Activated naive CD4-positive, alpha-beta T cell treated with anti-CD3 and anti-CD28 coated beads, Interleukin-2, amount 10 ng/mL, durations not matched to agents 7 days and 5 days (primary cell): ENCODE measurements around the gene WDFY1.

Source experiments
- CTCF ChIA-PET: fragments of 350-600 bp; sonication (Branson Sonifier 250); formaldehyde crosslinking; loops from one replicate; lab custom pipeline; 2021; ENCODE audit warnings: antibody characterized with exemption; lab: Charles Lee
- DNase-seq: peaks from one replicate; pipeline ENCODE4 v3.0.0-alpha.2; 2020
- H3K27ac Mint-ChIP-seq: one replicate; pipeline ENCODE4 v1.8.0; 2021; ENCODE audit warnings: mild to moderate bottlenecking, moderate library complexity, mixed read lengths
- H3K27me3 Mint-ChIP-seq: one replicate; pipeline ENCODE4 v1.8.0; 2021; ENCODE audit warnings: mild to moderate bottlenecking, mixed read lengths
- H3K36me3 Mint-ChIP-seq: one replicate; pipeline ENCODE4 v1.8.0; 2021; ENCODE audit warnings: mixed read lengths
- H3K4me1 Mint-ChIP-seq: one replicate; pipeline ENCODE4 v1.8.0; 2021; ENCODE audit warnings: mixed read lengths
- H3K4me3 Mint-ChIP-seq: one replicate; pipeline ENCODE4 v1.8.0; 2021; ENCODE audit warnings: mild to moderate bottlenecking, moderate library complexity, mixed read lengths
- H3K9me3 Mint-ChIP-seq: one replicate; pipeline ENCODE4 v1.8.0; 2021; ENCODE audit warnings: mixed read lengths

Gene WDFY1, protein sequence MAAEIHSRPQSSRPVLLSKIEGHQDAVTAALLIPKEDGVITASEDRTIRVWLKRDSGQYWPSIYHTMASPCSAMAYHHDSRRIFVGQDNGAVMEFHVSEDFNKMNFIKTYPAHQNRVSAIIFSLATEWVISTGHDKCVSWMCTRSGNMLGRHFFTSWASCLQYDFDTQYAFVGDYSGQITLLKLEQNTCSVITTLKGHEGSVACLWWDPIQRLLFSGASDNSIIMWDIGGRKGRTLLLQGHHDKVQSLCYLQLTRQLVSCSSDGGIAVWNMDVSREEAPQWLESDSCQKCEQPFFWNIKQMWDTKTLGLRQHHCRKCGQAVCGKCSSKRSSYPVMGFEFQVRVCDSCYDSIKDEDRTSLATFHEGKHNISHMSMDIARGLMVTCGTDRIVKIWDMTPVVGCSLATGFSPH

DNA sequence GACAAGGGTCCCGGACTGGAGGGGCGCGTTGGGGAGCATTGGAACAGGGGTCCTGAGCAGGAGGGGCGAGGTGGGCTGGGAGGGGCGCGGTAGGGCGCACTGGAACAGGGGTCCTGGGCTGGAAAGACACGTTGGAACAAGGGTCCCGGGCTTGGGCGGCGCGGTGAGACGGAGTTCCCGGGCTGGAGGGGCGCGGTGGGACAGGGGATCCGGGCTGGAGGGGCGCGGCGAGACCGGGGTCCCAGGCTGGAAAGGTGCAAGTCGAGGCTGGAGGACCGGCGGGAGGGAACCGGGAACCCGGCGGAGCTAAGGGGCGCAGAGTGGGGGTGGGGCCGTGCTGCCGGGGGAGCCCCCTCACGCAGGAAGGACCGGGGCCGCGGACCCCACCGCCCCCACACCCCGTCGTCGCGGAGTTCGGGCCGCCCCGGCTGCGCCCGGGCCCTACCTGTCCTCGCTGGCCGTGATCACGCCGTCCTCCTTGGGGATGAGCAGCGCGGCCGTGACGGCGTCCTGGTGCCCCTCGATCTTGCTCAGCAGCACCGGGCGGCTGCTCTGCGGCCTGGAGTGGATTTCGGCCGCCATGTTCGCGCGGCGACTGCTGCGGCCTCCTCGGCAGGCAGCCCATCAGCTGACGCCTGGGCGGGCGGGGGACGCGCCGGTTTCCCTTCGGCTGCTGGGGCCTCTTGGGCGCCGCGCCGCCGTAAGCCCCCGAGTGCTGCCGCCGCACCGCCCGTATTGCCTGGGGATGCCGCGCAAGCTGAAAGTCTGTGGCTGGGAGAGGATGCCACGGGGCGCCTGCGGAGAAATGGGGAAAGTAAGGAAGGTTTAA is at the start of gene WDFY1:
WDFY1 (minus strand) TSS at position 633 of the 829 bp plus-strand sequence; CDS start at position 582, 51 bp downstream.
- H3K4me3 Mint-ChIP-seq: peak within 1 kb of the TSS; percentile 91
- peaks cover 60% of the 10 kb centered on the region for H3K4me1 Mint-ChIP-seq

DNA sequence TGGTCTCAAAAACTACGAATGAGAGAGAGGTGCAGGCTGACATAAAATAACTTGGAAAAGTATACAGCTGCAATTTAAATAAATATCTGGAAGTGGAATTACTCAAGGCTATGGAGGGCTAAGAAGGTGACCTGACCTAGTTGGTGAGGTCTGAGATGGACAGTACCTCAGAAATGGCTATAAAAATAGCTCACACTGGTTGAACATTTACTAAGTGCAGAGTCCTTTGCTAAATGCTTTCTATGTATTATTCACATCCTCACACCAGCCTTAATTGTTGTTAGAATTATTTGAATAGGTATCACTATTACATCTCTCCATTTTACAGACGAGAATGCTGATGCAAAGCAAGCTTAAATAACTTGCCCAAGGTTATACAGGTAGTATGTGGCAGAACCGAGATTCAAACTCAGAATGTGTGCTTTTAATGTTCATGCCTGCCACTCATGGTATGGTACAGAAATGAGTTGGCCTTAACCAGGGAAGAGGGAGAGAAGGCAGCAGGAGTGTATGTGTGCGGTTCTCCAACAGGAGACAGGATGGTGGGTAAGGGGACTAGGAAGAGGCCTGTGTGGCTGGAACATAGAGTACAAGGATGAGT is 49.5 kb upstream of the WDFY1 start:
- CTCF ChIA-PET: interaction anchor here (0.7 to 6.9 kb wide), 16 partner anchors 10 to 290 kb away, joined by 3 to 189 read pairs (median 9); no protein-coding TSS in a partner anchor
- H3K36me3 Mint-ChIP-seq: no peaks in the 10 kb centered on the region

More for the DNA sequence above, at the start of gene WDFY1:
- peak; percentile 87 for DNase-seq
- CTCF ChIA-PET: interaction anchor here (1.1 to 1.6 kb wide), 2 partner anchors 10 to 12 kb away, joined by 3 to 10 read pairs; partner anchors contain the start of gene MRPL44
- Mint-ChIP-seq H3K27me3 (no peaks in the 10 kb centered on the region), H3K36me3 (peaks cover 19% of the 10 kb centered on the region), H3K27ac (peak within 1 kb of the TSS; percentile 92), H3K9me3 (no peaks in the 10 kb centered on the region)

DNA sequence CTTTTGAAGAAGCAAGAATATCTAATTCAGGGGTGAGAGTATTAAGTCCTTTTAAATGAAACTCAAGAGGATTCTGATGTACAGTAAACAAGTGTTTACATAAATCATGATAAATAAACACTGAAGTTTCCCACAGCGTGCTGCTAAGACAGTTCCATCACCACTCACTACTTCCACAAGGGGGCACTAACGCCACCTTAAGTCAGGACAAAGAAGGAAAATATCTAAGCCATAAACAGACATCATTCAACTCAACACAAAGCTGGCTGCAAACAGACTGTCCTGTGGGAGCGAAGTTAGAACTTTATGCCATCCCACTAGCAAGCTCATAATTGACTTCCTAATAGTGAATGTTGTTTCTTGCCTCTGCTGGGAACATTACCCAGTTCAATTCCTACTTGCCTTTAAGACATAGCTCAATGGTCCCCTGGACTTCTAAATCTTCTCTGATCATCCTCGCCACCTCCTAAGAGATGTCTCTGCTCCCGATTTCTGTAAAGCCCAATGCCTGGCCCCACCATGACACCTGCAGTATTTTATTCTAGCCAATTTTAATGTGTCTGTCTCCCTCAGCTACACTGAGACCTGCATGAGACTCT is 48.6 kb upstream of the WDFY1 start:
- CTCF ChIA-PET: interaction anchor here (0.6 to 6.9 kb wide), 46 partner anchors 9 to 1022 kb away, joined by 3 to 189 read pairs (median 4); partner anchors contain the start of gene SERPINE2
- DNase-seq: peak; percentile 74
- H3K36me3 Mint-ChIP-seq: no peaks in the 10 kb centered on the region
- no peaks in the 10 kb centered on the region for H3K27me3 Mint-ChIP-seq
- no peak overlapping the region for H3K4me3 Mint-ChIP-seq
- no peaks in the 10 kb centered on the region for H3K9me3 Mint-ChIP-seq
- H3K27ac Mint-ChIP-seq: no peak overlapping the region
- H3K4me1 Mint-ChIP-seq: no peaks in the 10 kb centered on the region

More for the DNA sequence above, 49.5 kb upstream of the WDFY1 start:
- DNase-seq: no peak
- Mint-ChIP-seq H3K4me1 (no peaks in the 10 kb centered on the region), H3K27ac (no peak overlapping the region), H3K9me3 (no peaks in the 10 kb centered on the region), H3K27me3 (no peaks in the 10 kb centered on the region), H3K4me3 (no peak overlapping the region)

- Mint-ChIP-seq H3K9me3 (no peaks in the 10 kb centered on the region), H3K36me3 (no peaks in the 10 kb centered on the region), H3K27ac (no peak overlapping the region), H3K4me1 (no peaks in the 10 kb centered on the region), H3K4me3 (no peak overlapping the region), H3K27me3 (no peaks in the 10 kb centered on the region)
- CTCF ChIA-PET: interaction anchor here (0.6 to 6.9 kb wide), 9 partner anchors 11 to 1020 kb away, joined by 3 to 189 read pairs (median 4); no protein-coding TSS in a partner anchor
- DNase-seq: no peak
These were observed 46.5 kb upstream of the WDFY1 start for GRCh38 chr2:223991611-223992010.

GRCh38 chr2:223989856-223990232 is 44.7 kb upstream of the WDFY1 start:
- no peak overlapping the region for H3K4me3 Mint-ChIP-seq
- H3K27ac Mint-ChIP-seq: no peak overlapping the region

DNA sequence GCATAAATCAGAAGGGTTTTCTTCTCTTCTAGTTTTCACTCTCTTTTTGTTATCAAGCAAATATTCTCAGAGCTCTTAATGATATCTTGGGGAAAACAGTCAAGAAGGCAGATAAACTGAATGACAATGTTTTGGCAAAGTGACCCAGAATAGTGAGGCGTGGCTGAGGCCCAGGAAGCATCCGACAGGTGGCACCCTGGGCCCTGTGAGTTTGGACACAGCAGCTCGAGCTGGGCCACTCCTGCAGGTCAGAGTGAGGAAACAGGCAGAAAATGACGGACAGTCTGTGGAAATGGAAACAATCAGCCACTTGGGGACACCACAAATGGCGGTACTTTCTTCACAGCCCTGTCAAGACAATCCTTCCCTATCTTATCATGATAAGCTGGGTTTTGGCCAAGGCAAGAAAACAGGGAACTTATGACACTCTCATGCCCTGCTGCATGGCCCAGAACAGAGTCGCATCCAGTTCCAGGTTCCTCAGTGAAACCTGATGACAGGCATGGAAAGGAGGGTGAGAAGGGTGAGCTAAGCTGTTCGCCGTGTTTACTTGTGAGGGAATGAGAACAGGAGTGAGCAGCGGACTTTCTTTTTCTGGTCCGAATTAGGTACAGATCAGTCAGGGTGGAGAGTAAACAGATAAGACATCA is 44.2 kb upstream of the WDFY1 start:
- CTCF ChIA-PET: interaction anchor here (1.3 to 1.7 kb wide), 2 partner anchors 293 to 295 kb away, joined by 5 read pairs; no protein-coding TSS in a partner anchor

More at GRCh38 chr2:223989856-223990232, 44.7 kb upstream of the WDFY1 start:
- DNase-seq: no peak
- CTCF ChIA-PET: interaction anchor here (1.2 to 1.7 kb wide), 3 partner anchors 20 to 294 kb away, joined by 3 to 5 read pairs (median 5); no protein-coding TSS in a partner anchor
- H3K9me3 Mint-ChIP-seq: no peaks in the 10 kb centered on the region
- H3K4me1 Mint-ChIP-seq: no peaks in the 10 kb centered on the region
- H3K27me3 Mint-ChIP-seq: no peaks in the 10 kb centered on the region
- H3K36me3 Mint-ChIP-seq: no peaks in the 10 kb centered on the region

DNA sequence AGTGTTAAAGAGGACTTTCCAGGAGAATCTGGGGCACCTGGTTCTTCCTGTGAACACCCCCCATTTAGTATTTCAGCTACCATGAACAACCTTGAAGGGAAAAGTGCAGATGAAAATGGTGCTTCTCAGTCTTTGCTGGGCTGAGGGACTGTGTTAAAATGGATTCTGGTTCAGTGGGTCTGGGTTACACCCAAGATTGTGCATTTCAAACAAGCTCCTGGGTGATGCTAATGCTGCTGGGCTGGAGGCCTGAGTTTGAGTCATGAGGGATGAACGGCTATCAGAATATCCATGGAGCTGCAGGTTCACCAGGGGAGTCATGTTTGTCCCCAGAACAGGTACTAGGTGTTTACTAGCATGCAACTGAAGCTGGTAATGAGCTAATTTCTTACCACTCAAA is 36.1 kb upstream of the WDFY1 start:
- peaks cover 2% of the 10 kb centered on the region for H3K36me3 Mint-ChIP-seq
- CTCF ChIA-PET: interaction anchor here (0.9 to 2.0 kb wide), 7 partner anchors 11 to 302 kb away, joined by 3 to 6 read pairs (median 4); no protein-coding TSS in a partner anchor
- H3K9me3 Mint-ChIP-seq: no peaks in the 10 kb centered on the region
- H3K4me3 Mint-ChIP-seq: no peak overlapping the region
- H3K27me3 Mint-ChIP-seq: no peaks in the 10 kb centered on the region
- H3K27ac Mint-ChIP-seq: no peak overlapping the region
- no peak for DNase-seq
- peaks cover 2% of the 10 kb centered on the region for H3K4me1 Mint-ChIP-seq

More for the DNA sequence above, 44.2 kb upstream of the WDFY1 start:
- no peak overlapping the region for H3K4me3 Mint-ChIP-seq
- no peaks in the 10 kb centered on the region for H3K9me3 Mint-ChIP-seq
- H3K27ac Mint-ChIP-seq: no peak overlapping the region
- H3K27me3 Mint-ChIP-seq: no peaks in the 10 kb centered on the region
- no peak for DNase-seq
- H3K4me1 Mint-ChIP-seq: no peaks in the 10 kb centered on the region
- no peaks in the 10 kb centered on the region for H3K36me3 Mint-ChIP-seq

- Mint-ChIP-seq H3K9me3 (no peaks in the 10 kb centered on the region), H3K27ac (no peak overlapping the region), H3K27me3 (no peaks in the 10 kb centered on the region), H3K36me3 (peaks cover 2% of the 10 kb centered on the region), H3K4me3 (no peak overlapping the region), H3K4me1 (peaks cover 2% of the 10 kb centered on the region)
- CTCF ChIA-PET: interaction anchor here (1.1 to 2.0 kb wide), 6 partner anchors 11 to 302 kb away, joined by 3 to 6 read pairs (median 4); no protein-coding TSS in a partner anchor
- DNase-seq: no peak
These were observed 35.7 kb upstream of the WDFY1 start for GRCh38 chr2:223980803-223981202.

DNA sequence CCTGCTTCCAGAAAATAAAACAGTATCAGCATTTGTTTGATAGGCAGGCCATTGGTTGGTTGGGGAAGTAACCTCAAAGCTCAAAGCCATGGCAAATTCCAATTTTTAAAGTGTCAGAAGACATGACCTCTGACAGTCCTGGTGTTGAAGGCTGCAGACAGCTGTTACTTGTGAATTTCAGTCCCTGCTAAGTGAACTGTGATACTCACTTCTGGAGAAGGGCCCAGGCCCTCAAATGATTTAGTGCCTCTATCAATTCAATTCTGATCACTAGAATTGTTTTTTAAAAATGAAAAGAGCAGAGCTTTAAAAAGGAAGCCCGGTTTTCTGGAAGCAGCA is 35.2 kb upstream of the WDFY1 start:
- no peak overlapping the region for H3K27ac Mint-ChIP-seq
- H3K4me1 Mint-ChIP-seq: peaks cover 2% of the 10 kb centered on the region

DNA sequence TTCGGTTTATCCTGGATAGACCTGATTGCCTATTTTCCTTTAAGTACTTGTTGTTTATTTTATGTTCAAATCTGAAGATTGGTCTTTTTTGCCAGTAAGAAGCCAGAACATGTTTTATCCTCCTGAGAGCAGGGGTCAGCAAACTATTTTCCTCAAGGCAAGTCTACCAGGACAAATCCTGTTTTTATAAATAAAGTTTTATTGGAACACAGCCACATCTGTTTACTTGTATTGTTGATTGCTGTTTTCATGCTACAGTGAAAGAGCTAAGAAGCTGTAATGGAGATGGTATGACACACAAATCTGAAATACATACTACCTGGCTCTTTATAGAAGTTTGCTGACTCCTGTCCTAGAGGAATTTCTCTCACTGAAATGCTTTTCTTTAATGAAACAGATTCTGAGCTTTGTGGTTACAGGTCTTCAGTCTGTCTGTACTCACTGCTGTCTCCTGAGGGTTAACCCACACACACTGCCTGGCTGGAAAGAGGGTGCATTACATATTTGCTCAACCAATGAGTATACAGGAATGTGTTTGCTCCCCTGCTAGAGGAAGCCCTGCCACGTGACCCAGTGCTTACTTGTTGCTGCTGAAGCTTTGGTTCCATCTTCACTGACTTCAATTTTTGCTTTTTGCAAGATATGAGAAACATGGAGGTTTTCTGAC is 34.7 kb upstream of the WDFY1 start:
- peaks cover 2% of the 10 kb centered on the region for H3K4me1 Mint-ChIP-seq
- peaks cover 2% of the 10 kb centered on the region for H3K36me3 Mint-ChIP-seq
- CTCF ChIA-PET: interaction anchor here (1.5 to 2.0 kb wide), 4 partner anchors 10 to 303 kb away, joined by 3 to 6 read pairs (median 4); no protein-coding TSS in a partner anchor
- H3K27ac Mint-ChIP-seq: no peak overlapping the region
- DNase-seq: no peak
- H3K9me3 Mint-ChIP-seq: no peaks in the 10 kb centered on the region
- H3K4me3 Mint-ChIP-seq: no peak overlapping the region
- no peaks in the 10 kb centered on the region for H3K27me3 Mint-ChIP-seq

More for the DNA sequence above, 35.2 kb upstream of the WDFY1 start:
- H3K4me3 Mint-ChIP-seq: no peak overlapping the region
- H3K9me3 Mint-ChIP-seq: no peaks in the 10 kb centered on the region
- CTCF ChIA-PET: interaction anchor here (1.4 to 2.0 kb wide), 5 partner anchors 10 to 302 kb away, joined by 3 to 6 read pairs (median 4); no protein-coding TSS in a partner anchor
- H3K27me3 Mint-ChIP-seq: no peaks in the 10 kb centered on the region
- DNase-seq: no peak
- H3K36me3 Mint-ChIP-seq: peaks cover 2% of the 10 kb centered on the region

DNA sequence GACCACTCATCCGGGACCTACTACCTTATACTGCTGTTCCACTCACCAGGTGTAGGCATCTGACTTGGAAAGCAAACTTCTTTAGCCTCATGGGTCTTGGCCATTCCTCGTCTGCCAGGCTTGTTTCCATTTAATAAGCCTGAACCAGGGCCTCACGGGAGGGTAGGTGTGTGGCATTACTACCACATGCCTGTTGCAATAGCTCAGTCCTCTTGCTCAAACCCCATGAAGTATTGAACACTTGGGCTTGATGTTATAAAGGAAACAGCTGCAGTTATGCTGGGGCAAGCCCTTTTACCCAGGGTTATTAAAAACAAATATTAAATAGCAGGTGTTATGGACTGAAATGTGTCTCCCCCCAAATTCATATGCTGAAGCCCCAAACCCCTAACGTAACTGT is 33.3 kb upstream of the WDFY1 start:
- H3K27ac Mint-ChIP-seq: no peak overlapping the region

GRCh38 chr2:223976635-223977226 is 31.6 kb upstream of the WDFY1 start:
- CTCF ChIA-PET: interaction anchor here (1.0 to 1.4 kb wide), 3 partner anchors 86 to 310 kb away, joined by 3 to 4 read pairs (median 3); no protein-coding TSS in a partner anchor
- Mint-ChIP-seq H3K9me3 (no peaks in the 10 kb centered on the region), H3K4me3 (no peak overlapping the region), H3K4me1 (no peaks in the 10 kb centered on the region), H3K27me3 (no peaks in the 10 kb centered on the region), H3K36me3 (no peaks in the 10 kb centered on the region), H3K27ac (no peak overlapping the region)
- DNase-seq: no peak

More for the DNA sequence above, 33.3 kb upstream of the WDFY1 start:
- H3K4me1 Mint-ChIP-seq: peaks cover under 1% of the 10 kb centered on the region
- no peaks in the 10 kb centered on the region for H3K27me3 Mint-ChIP-seq
- H3K36me3 Mint-ChIP-seq: peaks cover 2% of the 10 kb centered on the region
- H3K9me3 Mint-ChIP-seq: no peaks in the 10 kb centered on the region
- H3K4me3 Mint-ChIP-seq: no peak overlapping the region
- CTCF ChIA-PET: interaction anchor here (1.0 to 1.1 kb wide), 2 partner anchors 13 to 15 kb away, joined by 3 to 8 read pairs; no protein-coding TSS in a partner anchor
- no peak for DNase-seq
